ENCODE results near the gene DPP10. TPM values are rescaled to one million over a fixed set of nuclear protein-coding genes. Genes with fewer than 3 reads are reported as not detected.

The DPP10 gene
- total RNA-seq, 1 donor from 2014 or later: 6.5 TPM

- no peaks in the 10 kb centered on the region for H3F3A ChIP-seq (ENCODE audit: low read depth)
- H3K4me2 ChIP-seq: no peak overlapping the region
- no peak for DNase-seq (ENCODE audit: low spot score)
- Mint-ChIP-seq H3K4me1 (no peaks in the 10 kb centered on the region), H3K4me3 (no peak overlapping the region), H3K9me3 (no peaks in the 10 kb centered on the region), H3K36me3 (no peaks in the 10 kb centered on the region), H3K27ac (no peak overlapping the region), H3K27me3 (ENCODE audit: insufficient read depth, low read depth) (peaks cover 2% of the 10 kb centered on the region)
- H3K27me3 ChIP-seq: no peaks in the 10 kb centered on the region
- H3K9ac ChIP-seq: no peak overlapping the region
- no peak overlapping the region for H3K27ac ChIP-seq
- H2AFZ ChIP-seq (replicated peaks): no peak overlapping the region
- no peaks in the 10 kb centered on the region for H3K36me3 ChIP-seq
- TF ChIP-seq EZH2 (IDR thresholded peaks at IDR 0.05): no peak
- TF ChIP-seq, protein P1, sequence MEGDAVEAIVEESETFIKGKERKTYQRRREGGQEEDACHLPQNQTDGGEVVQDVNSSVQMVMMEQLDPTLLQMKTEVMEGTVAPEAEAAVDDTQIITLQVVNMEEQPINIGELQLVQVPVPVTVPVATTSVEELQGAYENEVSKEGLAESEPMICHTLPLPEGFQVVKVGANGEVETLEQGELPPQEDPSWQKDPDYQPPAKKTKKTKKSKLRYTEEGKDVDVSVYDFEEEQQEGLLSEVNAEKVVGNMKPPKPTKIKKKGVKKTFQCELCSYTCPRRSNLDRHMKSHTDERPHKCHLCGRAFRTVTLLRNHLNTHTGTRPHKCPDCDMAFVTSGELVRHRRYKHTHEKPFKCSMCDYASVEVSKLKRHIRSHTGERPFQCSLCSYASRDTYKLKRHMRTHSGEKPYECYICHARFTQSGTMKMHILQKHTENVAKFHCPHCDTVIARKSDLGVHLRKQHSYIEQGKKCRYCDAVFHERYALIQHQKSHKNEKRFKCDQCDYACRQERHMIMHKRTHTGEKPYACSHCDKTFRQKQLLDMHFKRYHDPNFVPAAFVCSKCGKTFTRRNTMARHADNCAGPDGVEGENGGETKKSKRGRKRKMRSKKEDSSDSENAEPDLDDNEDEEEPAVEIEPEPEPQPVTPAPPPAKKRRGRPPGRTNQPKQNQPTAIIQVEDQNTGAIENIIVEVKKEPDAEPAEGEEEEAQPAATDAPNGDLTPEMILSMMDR (IDR thresholded peaks at IDR 0.05): no peak
- no peak for TF ChIP-seq EZH2phosphoT487 (IDR thresholded peaks at IDR 0.05)
- no peaks in the 10 kb centered on the region for H3K4me1 ChIP-seq
- H3K9me3 ChIP-seq (ENCODE audit: low read depth): no peaks in the 10 kb centered on the region
- no peak overlapping the region for H3K4me3 ChIP-seq
- no peaks in the 10 kb centered on the region for H3K79me2 ChIP-seq (ENCODE audit: low read depth)
- no peaks in the 10 kb centered on the region for H4K20me1 ChIP-seq (ENCODE audit: low read depth)
Observed at GRCh38 chr2:115580784-115581183, 1138.3 kb downstream of the DPP10 start.

DNA sequence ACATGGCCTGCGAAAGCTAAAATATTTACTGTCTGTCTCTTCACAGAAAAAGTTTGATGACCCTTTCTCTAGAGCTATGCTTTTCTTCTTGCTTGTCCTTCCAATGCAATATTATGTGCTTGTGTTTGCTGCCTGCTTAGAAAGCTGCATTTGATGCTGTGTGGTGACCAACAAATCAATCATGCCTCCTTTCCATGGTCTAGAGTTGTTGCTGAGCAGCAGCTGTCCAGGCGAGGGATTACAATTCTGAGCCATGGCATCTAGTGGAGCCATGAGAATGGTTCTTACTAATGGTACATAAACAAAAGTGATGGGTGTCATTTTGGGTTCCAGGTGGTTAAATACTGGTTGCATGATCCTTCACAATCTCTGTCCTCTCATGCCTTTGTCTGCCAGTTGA, 1142.1 kb downstream of the DPP10 start:
- Histone ChIP-seq H3K9ac (no peak overlapping the region), H3K27me3 (no peaks in the 10 kb centered on the region), H3K9me3 (ENCODE audit: low read depth) (no peaks in the 10 kb centered on the region), H4K20me1 (ENCODE audit: low read depth) (no peaks in the 10 kb centered on the region), H3K79me2 (ENCODE audit: low read depth) (no peaks in the 10 kb centered on the region), H3F3A (ENCODE audit: low read depth) (no peaks in the 10 kb centered on the region), H3K4me1 (no peaks in the 10 kb centered on the region), H2AFZ (replicated peaks) (no peak overlapping the region), H3K27ac (no peak overlapping the region), H3K4me2 (no peak overlapping the region), H3K36me3 (no peaks in the 10 kb centered on the region), H3K4me3 (no peak overlapping the region)
- H3K9me3 Mint-ChIP-seq: no peaks in the 10 kb centered on the region
- H3K36me3 Mint-ChIP-seq: no peaks in the 10 kb centered on the region
- TF ChIP-seq, protein P1 (IDR thresholded peaks at IDR 0.05): no peak
- TF ChIP-seq EZH2 (IDR thresholded peaks at IDR 0.05) (no peak), EZH2phosphoT487 (IDR thresholded peaks at IDR 0.05) (no peak)
- DNase-seq (ENCODE audit: low spot score): no peak
- H3K4me3 Mint-ChIP-seq: no peak overlapping the region
- no peaks in the 10 kb centered on the region for H3K4me1 Mint-ChIP-seq
- H3K27ac Mint-ChIP-seq: no peak overlapping the region
- peaks cover 2% of the 10 kb centered on the region for H3K27me3 Mint-ChIP-seq (ENCODE audit: insufficient read depth, low read depth)

- Histone ChIP-seq H3K4me2 (no peak overlapping the region), H3K9ac (no peak overlapping the region), H3F3A (ENCODE audit: low read depth) (no peaks in the 10 kb centered on the region), H3K27ac (no peak overlapping the region), H3K79me2 (ENCODE audit: low read depth) (no peaks in the 10 kb centered on the region), H2AFZ (replicated peaks) (no peak overlapping the region), H3K27me3 (no peaks in the 10 kb centered on the region), H3K9me3 (ENCODE audit: low read depth) (peaks cover 4% of the 10 kb centered on the region), H4K20me1 (ENCODE audit: low read depth) (no peaks in the 10 kb centered on the region), H3K4me1 (no peaks in the 10 kb centered on the region), H3K4me3 (no peak overlapping the region), H3K36me3 (no peaks in the 10 kb centered on the region)
- H3K4me3 Mint-ChIP-seq: no peak overlapping the region
- DNase-seq (ENCODE audit: low spot score): no peak
- no peak overlapping the region for H3K27ac Mint-ChIP-seq
- TF ChIP-seq EZH2phosphoT487 (IDR thresholded peaks at IDR 0.05) (no peak), EZH2 (IDR thresholded peaks at IDR 0.05) (no peak)
- TF ChIP-seq, protein P1 (IDR thresholded peaks at IDR 0.05): no peak
- H3K9me3 Mint-ChIP-seq: peaks cover 8% of the 10 kb centered on the region
- H3K36me3 Mint-ChIP-seq: peaks cover 2% of the 10 kb centered on the region
- peaks cover 2% of the 10 kb centered on the region for H3K27me3 Mint-ChIP-seq (ENCODE audit: insufficient read depth, low read depth)
- peaks cover 13% of the 10 kb centered on the region for H3K4me1 Mint-ChIP-seq
Observed at GRCh38 chr2:115596659-115597375, 1154.4 kb downstream of the DPP10 start.

Measured in neural progenitor cell (in vitro differentiated cells).